Astrocyte (in vitro differentiated cells and primary cell): ENCODE results near the gene RFX4.

ENCODE experiments used
- EZH2 ChIP-seq: IDR thresholded peaks from 2 replicates; pipeline ENCODE4 v1.6.1; 2012; ENCODE audit warnings: mild to moderate bottlenecking, low read length, inconsistent platforms; ENCODE audit not compliant: insufficient read depth
- TF ChIP-seq, protein P1 (sequence below): IDR thresholded peaks from 2 replicates; pipeline ENCODE4 v1.5.1; 2011; ENCODE audit warnings: low read depth, mild to moderate bottlenecking, inconsistent platforms, low read length, moderate library complexity; ENCODE audit not compliant: insufficient read depth

DNA sequence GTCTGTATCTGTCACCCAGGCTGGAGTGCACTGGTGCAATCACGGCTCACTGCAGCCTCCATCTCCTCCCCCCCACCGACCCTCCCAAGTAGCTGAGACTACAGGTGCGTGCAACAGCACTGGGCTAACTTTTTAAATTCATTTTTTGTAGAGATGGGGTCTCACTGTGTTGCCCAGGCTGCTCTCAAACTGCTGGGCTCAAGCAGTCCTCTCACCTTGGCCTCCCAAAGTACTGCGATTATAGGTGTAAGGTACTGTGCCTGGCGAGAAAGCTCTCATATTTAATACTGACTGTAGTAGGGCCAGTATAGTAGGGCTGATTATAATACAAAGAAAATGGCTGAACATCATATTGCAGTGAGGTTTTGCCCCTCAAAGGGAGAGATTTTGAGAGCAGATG is 194.1 kb downstream of the RFX4 start:
- TF ChIP-seq, protein P1, sequence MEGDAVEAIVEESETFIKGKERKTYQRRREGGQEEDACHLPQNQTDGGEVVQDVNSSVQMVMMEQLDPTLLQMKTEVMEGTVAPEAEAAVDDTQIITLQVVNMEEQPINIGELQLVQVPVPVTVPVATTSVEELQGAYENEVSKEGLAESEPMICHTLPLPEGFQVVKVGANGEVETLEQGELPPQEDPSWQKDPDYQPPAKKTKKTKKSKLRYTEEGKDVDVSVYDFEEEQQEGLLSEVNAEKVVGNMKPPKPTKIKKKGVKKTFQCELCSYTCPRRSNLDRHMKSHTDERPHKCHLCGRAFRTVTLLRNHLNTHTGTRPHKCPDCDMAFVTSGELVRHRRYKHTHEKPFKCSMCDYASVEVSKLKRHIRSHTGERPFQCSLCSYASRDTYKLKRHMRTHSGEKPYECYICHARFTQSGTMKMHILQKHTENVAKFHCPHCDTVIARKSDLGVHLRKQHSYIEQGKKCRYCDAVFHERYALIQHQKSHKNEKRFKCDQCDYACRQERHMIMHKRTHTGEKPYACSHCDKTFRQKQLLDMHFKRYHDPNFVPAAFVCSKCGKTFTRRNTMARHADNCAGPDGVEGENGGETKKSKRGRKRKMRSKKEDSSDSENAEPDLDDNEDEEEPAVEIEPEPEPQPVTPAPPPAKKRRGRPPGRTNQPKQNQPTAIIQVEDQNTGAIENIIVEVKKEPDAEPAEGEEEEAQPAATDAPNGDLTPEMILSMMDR, result no peak
- TF ChIP-seq EZH2, result no peak
